Measurements from ENCODE around the gene STAM. TPM values are rescaled to one million over a fixed set of nuclear protein-coding genes. Genes with fewer than 3 reads are reported as not detected.

Gene STAM
- total RNA-seq, 6 donors from 2014 or later, result 18.9 to 85.1 (median 31.2) TPM

- H3K9me3 ChIP-seq, result no peaks in the 10 kb centered on the region
- H3K4me3 ChIP-seq, result no peak within 1 kb of the TSS
- WGBS, 2 donors, result 64 to 70% methylated on average over 9 of the region's 9 CpGs
- no peak for TF ChIP-seq POLR2AphosphoS5 (IDR thresholded peaks at IDR 0.05)
- no peaks in the 10 kb centered on the region for H3K27me3 ChIP-seq
- DNase-seq (no peak), ATAC-seq (ENCODE audit: low FRiP score in 2 of 2) (no peak)
- no peak within 1 kb of the TSS for H3K27ac ChIP-seq
- H3K36me3 ChIP-seq, result no peaks in the 10 kb centered on the region
- H3K4me1 ChIP-seq, result peaks cover 0 to 5% (median 0%) of the 10 kb centered on the region in 4 donors
These were observed 108.0 kb downstream of the STAM start, which contains the start of gene TMEM236 for GRCh38 chr10:17751781-17752445. Gene TMEM236, plus strand, starts transcription at chr10:17752201. Its CDS starts 95 bp downstream, at chr10:17752296.

- 53 to 58% methylated on average over 7 of the region's 7 CpGs for WGBS, 2 donors
- no peaks in the 10 kb centered on the region for H3K27me3 ChIP-seq
- H3K9me3 ChIP-seq, result no peaks in the 10 kb centered on the region
- H3K36me3 ChIP-seq, result no peaks in the 10 kb centered on the region
- peak overlapping the region in 3 of 4 donors; percentile 5 to 33 (median 23) for H3K27ac ChIP-seq
- peak; percentile 45 to 48 for ATAC-seq (ENCODE audit: low FRiP score in 2 of 2)
- peaks cover 0 to 8% (median 2%) of the 10 kb centered on the region in 4 donors for H3K4me1 ChIP-seq
- TF ChIP-seq, protein P1, sequence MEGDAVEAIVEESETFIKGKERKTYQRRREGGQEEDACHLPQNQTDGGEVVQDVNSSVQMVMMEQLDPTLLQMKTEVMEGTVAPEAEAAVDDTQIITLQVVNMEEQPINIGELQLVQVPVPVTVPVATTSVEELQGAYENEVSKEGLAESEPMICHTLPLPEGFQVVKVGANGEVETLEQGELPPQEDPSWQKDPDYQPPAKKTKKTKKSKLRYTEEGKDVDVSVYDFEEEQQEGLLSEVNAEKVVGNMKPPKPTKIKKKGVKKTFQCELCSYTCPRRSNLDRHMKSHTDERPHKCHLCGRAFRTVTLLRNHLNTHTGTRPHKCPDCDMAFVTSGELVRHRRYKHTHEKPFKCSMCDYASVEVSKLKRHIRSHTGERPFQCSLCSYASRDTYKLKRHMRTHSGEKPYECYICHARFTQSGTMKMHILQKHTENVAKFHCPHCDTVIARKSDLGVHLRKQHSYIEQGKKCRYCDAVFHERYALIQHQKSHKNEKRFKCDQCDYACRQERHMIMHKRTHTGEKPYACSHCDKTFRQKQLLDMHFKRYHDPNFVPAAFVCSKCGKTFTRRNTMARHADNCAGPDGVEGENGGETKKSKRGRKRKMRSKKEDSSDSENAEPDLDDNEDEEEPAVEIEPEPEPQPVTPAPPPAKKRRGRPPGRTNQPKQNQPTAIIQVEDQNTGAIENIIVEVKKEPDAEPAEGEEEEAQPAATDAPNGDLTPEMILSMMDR (IDR thresholded peaks at IDR 0.05), result no peak
- TF ChIP-seq EP300 (IDR thresholded peaks at IDR 0.05) (no peak), POLR2A (IDR thresholded peaks at IDR 0.05) (no peak), POLR2AphosphoS5 (IDR thresholded peaks at IDR 0.05) (no peak)
- DNase-seq, result no peak
- H3K4me3 ChIP-seq, result peak overlapping the region in 2 of 4 donors; percentile 6 to 23
These were observed 112.7 kb downstream of the STAM start for GRCh38 chr10:17756557-17757217.

- H3K9me3 ChIP-seq, result no peaks in the 10 kb centered on the region
- ATAC-seq (ENCODE audit: low FRiP score in 2 of 2) (no peak), DNase-seq (no peak)
- peaks cover 0 to 8% (median 2%) of the 10 kb centered on the region in 4 donors for H3K4me1 ChIP-seq
- TF ChIP-seq POLR2AphosphoS5 (IDR thresholded peaks at IDR 0.05), result no peak
- TF ChIP-seq, protein P1 (IDR thresholded peaks at IDR 0.05), result no peak
- TF ChIP-seq EP300 (IDR thresholded peaks at IDR 0.05), result no peak
- TF ChIP-seq POLR2A (IDR thresholded peaks at IDR 0.05), result no peak
- H3K27ac ChIP-seq, result no peak overlapping the region
- no peak overlapping the region for H3K4me3 ChIP-seq
- H3K27me3 ChIP-seq, result no peaks in the 10 kb centered on the region
- WGBS, 2 donors, result 97% methylated on average over 2 of the region's 2 CpGs
- no peaks in the 10 kb centered on the region for H3K36me3 ChIP-seq
These were observed 114.2 kb downstream of the STAM start for GRCh38 chr10:17758200-17758599.

DNA sequence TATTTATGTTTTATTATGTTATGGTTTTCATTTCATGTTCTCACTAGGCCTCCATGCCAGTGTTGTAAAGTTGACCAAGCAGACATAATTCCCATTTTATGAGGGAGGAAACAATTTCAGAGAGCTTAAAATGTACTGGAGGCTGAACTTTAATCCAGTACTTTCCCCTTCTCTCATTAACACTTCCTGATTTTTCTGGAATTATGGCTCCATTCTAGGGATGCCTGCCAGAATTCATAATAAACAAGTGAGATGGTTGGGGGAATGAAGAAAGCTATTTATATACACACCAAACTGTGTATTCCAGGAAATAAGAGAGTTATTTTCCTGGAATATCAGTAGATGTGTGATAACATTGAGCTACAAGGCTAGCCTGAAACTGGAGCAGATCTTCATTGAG, 114.9 kb downstream of the STAM start:
- no peak for DNase-seq
- no peaks in the 10 kb centered on the region for H3K36me3 ChIP-seq
- peak overlapping the region in 1 of 4 donors; percentile 42 for H3K27ac ChIP-seq
- H3K9me3 ChIP-seq, result no peaks in the 10 kb centered on the region
- peaks cover 0 to 8% (median 2%) of the 10 kb centered on the region in 4 donors for H3K4me1 ChIP-seq
- no peak overlapping the region for H3K4me3 ChIP-seq
- TF ChIP-seq POLR2AphosphoS5 (IDR thresholded peaks at IDR 0.05) (no peak), POLR2A (IDR thresholded peaks at IDR 0.05) (no peak), EP300 (IDR thresholded peaks at IDR 0.05) (no peak)
- TF ChIP-seq, protein P1 (IDR thresholded peaks at IDR 0.05), result no peak
- ATAC-seq (ENCODE audit: low FRiP score in 2 of 2), result no peak
- no peaks in the 10 kb centered on the region for H3K27me3 ChIP-seq

DNA sequence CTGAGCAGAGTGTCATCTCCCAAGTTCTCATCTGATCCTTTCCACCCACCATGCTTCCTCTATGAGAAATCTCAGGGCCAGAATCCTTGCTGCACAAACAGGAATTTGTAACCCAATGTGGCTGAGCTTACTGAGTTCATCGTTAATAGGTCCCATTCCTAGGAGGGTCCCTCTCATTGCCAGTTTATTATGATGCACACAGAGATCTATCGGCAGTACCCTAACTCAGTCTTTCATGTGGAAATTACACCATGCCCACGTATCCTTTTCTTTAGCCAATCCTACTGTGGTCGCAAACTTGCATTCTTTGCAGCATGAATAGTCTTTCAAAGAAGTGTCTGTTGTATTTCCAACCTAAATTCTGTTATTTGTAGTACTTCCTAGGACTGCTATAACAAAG, 120.2 kb downstream of the STAM start:
- 70 to 73% methylated on average over 4 of the region's 4 CpGs for WGBS, 2 donors
- TF ChIP-seq POLR2AphosphoS5 (IDR thresholded peaks at IDR 0.05), result no peak
- ATAC-seq (ENCODE audit: low FRiP score in 2 of 2), result no peak
- H3K36me3 ChIP-seq, result no peaks in the 10 kb centered on the region
- H3K4me1 ChIP-seq, result no peaks in the 10 kb centered on the region
- no peaks in the 10 kb centered on the region for H3K27me3 ChIP-seq
- DNase-seq, result no peak
- H3K4me3 ChIP-seq, result no peak overlapping the region
- H3K9me3 ChIP-seq, result no peaks in the 10 kb centered on the region
- no peak overlapping the region for H3K27ac ChIP-seq
